A673 (cell line): ENCODE results near the gene ZNF577.

Experiments
- EZH2 ChIP-seq: fragments of 200-600 bp; sonication (generic); IDR thresholded peaks from 2 replicates; pipeline ENCODE4 v1.6.1; 2017; ENCODE audit warnings: borderline replicate concordance, low read depth, mild to moderate bottlenecking, mixed read lengths, antibody characterized with exemption, low read length; ENCODE audit not compliant: poor library complexity, severe bottlenecking
- TF ChIP-seq, protein P1 (sequence below): fragments of 300-800, 200-600 bp; sonication (generic); conservative IDR thresholded peaks from 2 replicates; pipeline ENCODE4 v1.5.1; 2017; ENCODE audit warnings: low read depth, mild to moderate bottlenecking, antibody characterized with exemption, low read length, moderate library complexity, mixed read lengths

DNA sequence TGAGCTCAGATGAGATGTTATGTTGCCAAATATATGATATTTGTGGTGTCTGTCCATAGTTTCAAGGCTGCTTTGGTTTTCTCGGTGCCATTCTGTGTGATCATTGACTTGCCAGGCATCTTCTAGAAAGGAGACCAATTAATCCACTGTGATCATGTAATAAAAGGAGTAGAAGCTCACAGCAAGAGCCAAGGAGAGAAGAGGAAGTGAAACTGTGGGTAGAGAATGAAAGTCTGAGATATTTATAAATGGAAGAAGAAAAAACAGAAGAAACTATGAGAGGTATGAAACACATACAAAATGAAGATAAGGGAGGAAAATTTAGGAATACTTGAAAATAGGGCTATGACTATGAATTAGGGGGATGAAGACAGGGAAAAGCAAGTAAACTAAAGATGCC, 28.4 kb upstream of the ZNF577 start:
- TF ChIP-seq, protein P1, sequence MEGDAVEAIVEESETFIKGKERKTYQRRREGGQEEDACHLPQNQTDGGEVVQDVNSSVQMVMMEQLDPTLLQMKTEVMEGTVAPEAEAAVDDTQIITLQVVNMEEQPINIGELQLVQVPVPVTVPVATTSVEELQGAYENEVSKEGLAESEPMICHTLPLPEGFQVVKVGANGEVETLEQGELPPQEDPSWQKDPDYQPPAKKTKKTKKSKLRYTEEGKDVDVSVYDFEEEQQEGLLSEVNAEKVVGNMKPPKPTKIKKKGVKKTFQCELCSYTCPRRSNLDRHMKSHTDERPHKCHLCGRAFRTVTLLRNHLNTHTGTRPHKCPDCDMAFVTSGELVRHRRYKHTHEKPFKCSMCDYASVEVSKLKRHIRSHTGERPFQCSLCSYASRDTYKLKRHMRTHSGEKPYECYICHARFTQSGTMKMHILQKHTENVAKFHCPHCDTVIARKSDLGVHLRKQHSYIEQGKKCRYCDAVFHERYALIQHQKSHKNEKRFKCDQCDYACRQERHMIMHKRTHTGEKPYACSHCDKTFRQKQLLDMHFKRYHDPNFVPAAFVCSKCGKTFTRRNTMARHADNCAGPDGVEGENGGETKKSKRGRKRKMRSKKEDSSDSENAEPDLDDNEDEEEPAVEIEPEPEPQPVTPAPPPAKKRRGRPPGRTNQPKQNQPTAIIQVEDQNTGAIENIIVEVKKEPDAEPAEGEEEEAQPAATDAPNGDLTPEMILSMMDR = no peak
- no peak for TF ChIP-seq EZH2
